NCI-H2081 treated with DMSO at 0.1 percent for 48 hours (cell line): ENCODE data around the gene CEACAM19.
"Not testable (repeated sequence)": the region's sequence is repeated elsewhere in the genome, so short reads cannot be mapped to it uniquely, and the experiment has no call there.

Experiments
- DNase-seq: peaks from one replicate; lab custom pipeline; 2025; lab: John Stamatoyannopoulos, UW

Gene CEACAM19

GRCh38 chr19:44645407-44646048, 25.8 kb upstream of the CEACAM19 start:
- no peak for DNase-seq

- no peak for DNase-seq
These were observed 25.2 kb upstream of the CEACAM19 start for GRCh38 chr19:44646049-44646416.

- DNase-seq = no peak
These were observed 24.1 kb upstream of the CEACAM19 start for GRCh38 chr19:44647144-44647543.

- no peak for DNase-seq
These were observed 22.5 kb upstream of the CEACAM19 start for GRCh38 chr19:44648631-44649251.

- no peak for DNase-seq
These were observed 21.6 kb upstream of the CEACAM19 start for GRCh38 chr19:44649578-44650145.

- no peak for DNase-seq
These were observed 17.9 kb upstream of the CEACAM19 start for GRCh38 chr19:44653343-44653742.

GRCh38 chr19:44653977-44654774, 17.1 kb upstream of the CEACAM19 start:
- no peak for DNase-seq

GRCh38 chr19:44657211-44657921, 13.9 kb upstream of the CEACAM19 start:
- DNase-seq = no peak

GRCh38 chr19:44658069-44658733, 13.1 kb upstream of the CEACAM19 start:
- no peak for DNase-seq

- DNase-seq = no peak
These were observed 11.2 kb upstream of the CEACAM19 start for GRCh38 chr19:44660081-44660480.

- no peak for DNase-seq
These were observed 10.1 kb upstream of the CEACAM19 start for GRCh38 chr19:44661205-44661604.

- no peak for DNase-seq
These were observed 9.4 kb upstream of the CEACAM19 start for GRCh38 chr19:44661904-44662303.

GRCh38 chr19:44662691-44663385, 8.4 kb upstream of the CEACAM19 start:
- DNase-seq = no peak

GRCh38 chr19:44663996-44664395, 7.3 kb upstream of the CEACAM19 start:
- DNase-seq = no peak

GRCh38 chr19:44664976-44665375, 6.3 kb upstream of the CEACAM19 start:
- no peak for DNase-seq

- no peak for DNase-seq
These were observed 4.3 kb upstream of the CEACAM19 start for GRCh38 chr19:44666852-44667556.

- no peak for DNase-seq
These were observed 2.1 kb upstream of the CEACAM19 start for GRCh38 chr19:44668985-44669764.

- DNase-seq = not testable (repeated sequence)
These were observed 1.3 kb upstream of the CEACAM19 start for GRCh38 chr19:44670027-44670426.

- no peak for DNase-seq
These were observed 944 bp downstream of the CEACAM19 start for GRCh38 chr19:44672226-44672625.

GRCh38 chr19:44673510-44673909, 2.2 kb downstream of the CEACAM19 start:
- DNase-seq = no peak
